NOMO-1 treated with DMSO at 0.1 percent for 48 hours (cell line): ENCODE data around the gene MGA.

Experiments
- DNase-seq: peaks from one replicate; lab custom pipeline; 2025; ENCODE audit not compliant: unreplicated experiment; lab: John Stamatoyannopoulos, UW

Gene MGA

GRCh38 chr15:41780266-41780665 is 120.1 kb downstream of the MGA start:
- DNase-seq = no peak

GRCh38 chr15:41780727-41781126 is 120.5 kb downstream of the MGA start:
- DNase-seq = no peak

GRCh38 chr15:41782371-41783282 is 122.4 kb downstream of the MGA start:
- no peak for DNase-seq

DNA sequence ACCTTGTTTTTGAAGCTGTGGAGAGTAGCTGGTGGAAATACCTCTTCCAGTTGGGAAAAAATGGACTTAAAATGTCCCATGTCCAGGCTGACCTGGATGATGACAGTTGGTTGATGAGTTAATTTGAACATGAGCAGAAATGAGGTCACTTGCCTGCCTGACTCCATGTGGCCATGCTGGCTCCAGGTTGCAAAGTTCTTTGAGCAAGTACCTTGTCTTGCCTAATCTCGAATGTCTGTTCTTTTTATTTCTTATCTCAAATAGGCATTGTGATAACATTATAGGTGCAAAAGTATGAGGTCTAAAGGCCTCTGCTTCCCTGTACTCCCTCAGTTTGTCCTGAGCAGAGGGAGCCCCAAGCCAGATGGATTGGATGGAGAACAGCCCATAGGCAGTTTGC is 123.1 kb downstream of the MGA start:
- DNase-seq = no peak

GRCh38 chr15:41788262-41788661 is 128.1 kb downstream of the MGA start:
- DNase-seq = no peak

DNA sequence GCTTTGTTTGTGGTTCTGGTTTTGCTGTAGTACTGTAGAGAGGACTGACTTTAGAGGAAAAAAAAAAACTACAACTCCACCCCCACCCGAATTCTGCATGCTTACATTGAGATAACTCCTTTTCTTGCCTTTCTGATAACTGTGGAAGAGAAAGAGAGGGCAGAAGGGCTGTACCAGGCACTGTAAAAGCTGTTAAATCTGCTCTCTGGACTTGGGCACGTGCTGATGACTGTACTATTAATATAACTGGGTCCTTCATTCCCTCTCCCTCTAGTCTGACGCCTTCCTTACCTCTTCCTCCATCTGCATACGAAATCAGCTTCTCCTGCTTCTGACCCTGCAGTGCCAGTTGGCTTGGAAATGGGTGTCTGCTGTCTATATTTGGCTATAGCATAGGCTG is 129.0 kb downstream of the MGA start:
- DNase-seq = no peak

GRCh38 chr15:41789662-41790061 is 129.5 kb downstream of the MGA start:
- DNase-seq = no peak

DNA sequence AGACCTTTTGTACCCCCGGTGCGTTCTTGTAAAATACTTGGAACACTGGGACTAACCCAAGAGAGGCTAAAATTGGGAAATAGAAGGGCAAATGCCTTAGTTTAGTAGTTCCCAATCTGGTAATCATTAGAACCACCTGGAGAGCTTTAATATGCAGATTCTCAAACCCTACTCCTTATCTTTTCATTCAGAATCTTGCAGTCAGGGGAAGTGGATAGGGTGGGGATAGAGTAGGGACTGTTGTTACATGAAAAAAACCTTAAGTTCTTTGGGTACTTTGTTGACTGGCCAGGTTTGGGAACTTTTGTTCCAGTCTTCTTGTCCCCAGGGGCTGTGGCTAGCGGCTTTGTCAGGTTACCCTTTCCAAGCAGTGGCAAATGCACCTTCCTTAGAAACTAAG is 130.0 kb downstream of the MGA start:
- no peak for DNase-seq

DNA sequence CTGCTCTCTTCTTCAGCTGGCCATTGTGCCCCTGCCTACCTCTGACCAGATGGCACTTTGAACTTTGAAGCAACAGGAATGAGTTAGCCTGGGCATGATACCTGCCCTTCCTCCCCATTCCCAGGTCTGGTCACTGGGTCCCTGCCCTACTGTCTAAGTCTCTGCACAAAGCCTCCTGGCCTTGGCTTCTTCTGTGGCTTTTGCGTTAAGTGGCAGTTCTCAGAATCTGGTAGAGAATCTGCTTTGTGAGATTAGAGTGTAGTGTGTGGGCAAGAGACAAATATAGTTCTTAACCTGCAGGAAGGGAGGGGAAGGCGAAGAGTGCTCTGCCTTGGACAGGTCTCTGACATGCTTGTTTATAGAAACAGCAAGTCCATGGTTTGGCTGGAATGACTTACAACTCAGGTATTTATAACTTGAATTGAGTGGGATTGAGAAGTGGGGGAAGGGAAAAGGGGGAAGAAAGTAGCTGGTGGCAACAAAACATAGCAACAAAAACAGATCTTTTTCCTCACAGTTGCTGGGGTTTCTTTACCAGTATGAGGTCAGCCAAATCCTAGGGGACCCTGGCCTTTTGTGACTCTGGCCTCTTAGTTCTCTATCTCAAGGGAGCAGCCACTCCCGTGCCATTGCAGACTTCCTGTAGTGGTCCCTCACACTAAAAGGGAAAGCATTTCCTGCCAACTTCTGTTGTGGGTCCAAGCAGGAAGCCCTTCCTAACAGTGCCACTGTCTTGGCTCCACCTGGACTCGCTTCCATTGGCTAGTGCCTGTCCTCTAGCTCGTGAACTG is 130.7 kb downstream of the MGA start:
- no peak for DNase-seq

DNA sequence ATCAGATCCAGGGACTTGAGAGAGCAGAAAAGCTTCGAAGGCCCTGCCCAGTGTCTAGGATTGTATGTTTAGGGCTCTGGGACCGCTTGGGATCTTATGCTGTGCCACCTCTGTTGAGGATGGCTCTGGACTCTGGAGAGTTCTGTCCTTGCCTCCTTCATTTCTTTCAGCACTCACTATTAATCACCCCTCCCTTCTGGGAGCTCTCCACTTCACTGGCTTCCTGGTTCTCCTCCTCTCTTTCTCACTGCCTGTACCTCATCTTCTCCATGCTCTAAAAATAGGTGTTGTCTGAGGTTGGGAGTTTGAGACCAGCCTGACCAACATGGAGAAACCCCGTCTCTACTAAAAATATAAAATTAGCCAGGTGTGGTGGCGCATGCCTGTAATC is 131.3 kb downstream of the MGA start:
- no peak for DNase-seq

DNA sequence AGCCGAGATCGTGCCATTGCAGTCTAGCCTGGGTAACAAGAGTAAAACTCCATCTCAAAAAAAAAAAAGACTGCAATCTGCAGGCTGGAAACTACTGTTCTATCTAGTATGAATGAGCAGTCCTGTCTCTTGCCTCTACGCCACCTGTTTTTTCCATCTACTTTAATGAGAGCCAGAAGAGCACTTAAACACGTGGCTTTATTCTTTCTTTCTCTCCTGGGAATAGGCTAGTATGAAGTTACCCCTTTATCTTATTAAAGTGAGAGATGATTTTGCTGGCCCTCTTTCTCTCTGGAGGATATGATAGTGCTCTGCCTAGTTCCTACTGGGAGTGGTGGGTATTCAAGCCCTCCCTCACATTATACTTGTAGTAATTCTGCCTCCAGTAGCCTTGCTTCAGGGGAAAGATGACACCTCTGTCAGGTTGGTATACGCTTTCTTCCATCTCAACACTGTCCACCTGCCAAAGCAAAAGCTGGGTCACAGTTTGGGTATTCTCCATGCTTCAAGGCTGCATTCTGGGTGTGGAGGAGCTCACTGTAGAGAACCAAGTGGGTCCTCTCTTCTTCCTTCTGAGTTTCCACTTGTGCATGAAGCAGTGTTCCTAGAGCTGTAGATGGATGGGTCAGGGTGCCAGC is 131.9 kb downstream of the MGA start:
- no peak for DNase-seq

GRCh38 chr15:41794081-41794480 is 133.9 kb downstream of the MGA start:
- no peak for DNase-seq

DNA sequence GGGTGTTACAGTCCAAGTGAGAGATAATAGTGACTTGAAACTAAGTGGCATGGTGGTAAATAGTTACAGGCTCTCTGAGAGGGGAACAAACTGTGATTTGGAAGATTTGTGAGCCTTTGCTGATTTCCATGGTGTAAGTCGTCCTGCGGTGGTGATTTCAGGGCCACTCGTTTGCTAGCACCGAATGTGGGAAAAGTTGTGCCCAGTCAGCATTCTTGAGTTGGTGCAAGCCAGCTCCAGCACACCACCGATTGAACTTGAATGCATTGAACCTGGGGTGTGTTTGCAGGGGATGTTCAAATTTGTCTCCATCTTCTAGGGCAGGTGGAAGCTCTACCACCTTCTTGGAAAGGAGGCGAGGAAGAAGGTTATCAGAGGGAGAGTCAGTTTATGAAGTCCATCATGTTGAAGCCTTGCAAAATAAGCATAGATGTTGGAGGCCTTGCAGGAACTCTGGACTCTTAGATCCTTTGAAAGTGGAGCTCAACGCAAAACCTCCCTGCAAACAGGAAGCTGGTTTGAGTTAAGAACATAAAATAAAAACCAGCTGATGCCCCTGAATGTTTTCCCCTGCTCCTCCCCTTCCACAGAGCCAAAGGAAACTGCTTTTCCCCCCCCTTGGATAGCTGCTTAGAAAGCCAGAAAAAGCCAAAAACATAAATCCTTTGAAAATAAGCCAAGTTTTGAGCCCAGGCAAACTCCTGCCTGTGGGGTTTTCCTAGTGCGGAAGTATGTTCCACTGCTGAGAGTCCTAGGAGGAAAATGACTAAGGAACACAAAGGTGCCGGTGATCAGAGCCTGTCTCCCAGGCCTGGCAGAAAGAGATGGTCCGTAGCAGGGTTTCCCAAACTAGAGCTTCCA is 136.0 kb downstream of the MGA start:
- no peak for DNase-seq

DNA sequence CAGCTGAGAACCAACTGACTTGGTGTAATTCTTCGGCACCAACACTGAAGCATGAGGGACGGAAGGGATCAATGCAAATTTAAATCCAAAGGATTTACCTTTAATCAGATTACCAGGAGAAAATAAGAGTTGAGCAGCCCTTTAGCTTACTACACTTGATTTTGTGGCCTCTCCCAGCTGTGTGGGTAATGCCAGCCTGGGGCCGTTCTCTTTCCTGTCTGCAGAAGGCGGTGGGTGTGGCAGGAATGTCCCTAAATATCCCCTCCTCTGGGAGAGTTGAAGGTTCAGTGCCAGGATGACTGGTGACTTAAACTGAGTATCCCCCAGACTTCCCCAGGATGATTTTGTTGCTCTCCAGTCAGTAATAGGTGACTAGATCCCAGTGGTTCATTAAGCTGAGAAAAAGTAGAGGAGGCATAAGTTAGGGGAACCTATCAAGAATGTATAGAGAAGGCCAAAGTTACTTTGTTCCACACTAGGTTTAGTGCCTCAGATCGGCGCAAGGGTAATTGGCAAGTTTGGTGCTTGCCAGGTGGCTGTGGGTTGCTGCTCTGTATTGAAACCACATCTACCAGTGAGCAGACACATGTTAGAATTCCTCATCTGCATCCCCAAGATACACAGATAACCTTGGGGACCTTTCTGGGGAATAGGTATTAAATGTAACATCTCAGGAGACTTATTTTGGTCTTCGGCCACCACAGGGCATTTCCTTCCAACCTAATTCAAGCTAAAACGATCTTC is 137.2 kb downstream of the MGA start:
- DNase-seq = no peak

DNA sequence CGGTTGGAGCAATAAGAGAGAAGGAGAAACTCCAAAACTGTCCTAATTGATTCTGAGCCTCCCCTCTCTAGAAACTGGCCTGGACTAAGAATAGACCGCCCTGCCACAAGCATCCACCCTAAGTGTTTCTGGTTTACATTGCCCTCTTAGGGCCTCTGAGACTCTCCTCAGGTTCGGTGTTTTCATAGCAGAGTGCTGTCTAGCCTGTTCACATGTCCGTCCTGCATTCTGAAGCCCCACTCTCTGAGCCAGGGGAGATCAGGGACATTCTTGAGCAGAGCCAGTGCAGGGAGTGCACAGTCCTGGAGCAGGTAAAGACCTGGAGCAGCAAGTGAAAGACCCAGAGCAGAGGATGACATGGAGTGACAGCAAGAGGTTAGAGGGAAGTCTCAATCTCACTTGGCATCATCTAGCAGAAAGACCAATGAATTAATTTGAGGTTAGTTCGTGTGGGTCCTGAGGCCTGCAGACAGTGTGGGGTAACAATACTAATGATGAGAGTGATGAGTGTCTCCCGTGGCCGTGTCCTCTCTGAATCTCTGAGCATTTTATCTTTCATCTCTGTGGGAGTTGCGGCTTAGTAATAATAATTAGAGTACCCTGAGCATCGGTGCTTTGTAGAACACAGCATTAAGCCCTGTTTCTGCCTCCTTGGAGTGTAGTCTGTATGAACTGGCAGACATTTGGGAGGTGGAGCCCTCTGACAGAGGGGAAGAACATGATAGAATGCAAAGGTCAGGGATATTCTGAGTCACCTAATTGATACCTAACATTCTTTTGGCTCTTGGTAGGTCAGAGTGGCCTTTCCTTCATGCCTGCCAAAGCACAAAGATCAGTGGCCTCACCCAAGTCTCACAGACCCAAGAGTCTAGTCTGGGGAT is 138.6 kb downstream of the MGA start:
- DNase-seq = no peak

GRCh38 chr15:41799488-41799805 is 139.2 kb downstream of the MGA start:
- DNase-seq = no peak

GRCh38 chr15:41801185-41801584 is 141.0 kb downstream of the MGA start:
- no peak for DNase-seq

- no peak for DNase-seq
These were observed 141.7 kb downstream of the MGA start for GRCh38 chr15:41801850-41802455.

GRCh38 chr15:41804361-41804760 is 144.2 kb downstream of the MGA start:
- no peak for DNase-seq
